ENCODE results near the gene CEP250. TPM values are rescaled to one million over a fixed set of nuclear protein-coding genes. Genes with fewer than 3 reads are reported as not detected.

CEP250 gene
- total and polyA plus RNA-seq, 2 of the 4 experiments (the other 2 are of a cell fraction): 22.7 to 35.1 TPM

- Histone ChIP-seq H2BK5ac (ENCODE audit: low read depth, low read length, poor library complexity, severe bottlenecking) (no peak overlapping the region), H4K91ac (ENCODE audit: insufficient read depth, low read depth, low read length) (no peak overlapping the region), H2AK9ac (replicated peaks; ENCODE audit: low read depth, low read length, poor library complexity) (no peak overlapping the region), H2AFZ (replicated peaks; ENCODE audit: low read length, poor library complexity) (no peak overlapping the region), H3K9me1 (ENCODE audit: insufficient read depth, low read length) (no peaks in the 10 kb centered on the region), H3K4me1 (ENCODE audit: control insufficient read depth, insufficient read depth, low read length) (no peaks in the 10 kb centered on the region), H3K4ac (ENCODE audit: low read depth, low read length) (no peak overlapping the region), H3K18ac (ENCODE audit: low read depth, low read length) (no peak overlapping the region), H3K56ac (ENCODE audit: extremely low read depth, insufficient read depth, low read length) (no peak overlapping the region), H3K14ac (replicated peaks; ENCODE audit: low read depth, low read length) (no peak overlapping the region), H2BK20ac (ENCODE audit: low read depth, low read length) (no peak overlapping the region), H4K5ac (ENCODE audit: low read depth, low read length) (no peak overlapping the region), H3K23ac (ENCODE audit: low read depth, low read length) (no peak overlapping the region), H3K79me1 (ENCODE audit: low read depth in 1 of 2, low read length in 2 of 2) (peaks cover 0 to 3% of the 10 kb centered on the region in 2 experiments; a peak in 2 of 4 replicates), H2BK15ac (ENCODE audit: low read depth, low read length) (no peak overlapping the region), H3K36me3 (ENCODE audit: control insufficient read depth, insufficient read depth, low read length) (peaks cover 58% of the 10 kb centered on the region), H2BK120ac (ENCODE audit: low read depth, low read length) (no peak overlapping the region), H3K27ac (ENCODE audit: insufficient read depth, low read length) (no peak overlapping the region), H3K4me3 (ENCODE audit: insufficient read depth, low read depth, low read length) (no peak overlapping the region), H4K20me1 (ENCODE audit: insufficient read depth, low read length) (no peaks in the 10 kb centered on the region), H4K8ac (ENCODE audit: low read depth in 2 of 2, low read length in 2 of 2) (no peak overlapping the region), H2AK5ac (ENCODE audit: low read depth, low read length) (no peak overlapping the region), H3K9me3 (ENCODE audit: control insufficient read depth, insufficient read depth, low read length) (no peaks in the 10 kb centered on the region), H3K9ac (ENCODE audit: low read depth, low read length) (no peak overlapping the region), H3K4me2 (ENCODE audit: low read depth, low read length) (no peak overlapping the region), H3K27me3 (ENCODE audit: control insufficient read depth, insufficient read depth, low read length) (no peaks in the 10 kb centered on the region)
- BruUV-seq (replicated peaks): no TSS peak
- intact Hi-C loops (cut with micrococcal nuclease): no loop called here
- CTCF ChIA-PET: no interaction called here
- no peak for ATAC-seq (ENCODE audit: low read depth)
- dilution Hi-C loops (cut with HindIII; ENCODE audit: low sequenced_read_pairs, unreplicated experiment): no loop called here
- POLR2A ChIA-PET (ENCODE audit: unreplicated experiment): no interaction called here
- no peak for DNase-seq
- 87% methylated on average over 3 of the region's 6 CpGs; no CpG with 5 or more reads in 1 of the 2 experiments for WGBS, 2 experiments (ENCODE audit: extremely low coverage in 2 of 2, insufficient read length in 1 of 2)
- TF ChIP-seq MXI1 (IDR thresholded peaks at IDR 0.05; ENCODE audit: borderline replicate concordance, low read depth, low read length) (no peak), MAFK (IDR thresholded peaks at IDR 0.05; ENCODE audit: low read depth, low read length) (no peak), RFX5 (IDR thresholded peaks at IDR 0.05; ENCODE audit: low read depth, low read length) (no peak), CHD1 (IDR thresholded peaks at IDR 0.05; ENCODE audit: low read depth, low read length) (no peak), RCOR1 (IDR thresholded peaks at IDR 0.05; ENCODE audit: insufficient replicate concordance, low read length) (no peak), SMC3 (IDR thresholded peaks at IDR 0.05; ENCODE audit: low read depth, low read length) (no peak), NFE2L2 (IDR thresholded peaks at IDR 0.05; ENCODE audit: low read depth, low read length) (no peak), POLR2A (IDR thresholded peaks at IDR 0.05; ENCODE audit: low read depth, low read length) (no peak), FOS (IDR thresholded peaks at IDR 0.05; ENCODE audit: low read depth, low read length) (no peak), BHLHE40 (IDR thresholded peaks at IDR 0.05; ENCODE audit: low read depth, low read length) (no peak), RAD21 (IDR thresholded peaks at IDR 0.05; ENCODE audit: low read length) (no peak), CEBPB (IDR thresholded peaks at IDR 0.05; ENCODE audit: low read depth, low read length) (no peak), MAZ (IDR thresholded peaks at IDR 0.05; ENCODE audit: borderline replicate concordance, low read depth, low read length) (no peak)
- TF ChIP-seq, protein P1, sequence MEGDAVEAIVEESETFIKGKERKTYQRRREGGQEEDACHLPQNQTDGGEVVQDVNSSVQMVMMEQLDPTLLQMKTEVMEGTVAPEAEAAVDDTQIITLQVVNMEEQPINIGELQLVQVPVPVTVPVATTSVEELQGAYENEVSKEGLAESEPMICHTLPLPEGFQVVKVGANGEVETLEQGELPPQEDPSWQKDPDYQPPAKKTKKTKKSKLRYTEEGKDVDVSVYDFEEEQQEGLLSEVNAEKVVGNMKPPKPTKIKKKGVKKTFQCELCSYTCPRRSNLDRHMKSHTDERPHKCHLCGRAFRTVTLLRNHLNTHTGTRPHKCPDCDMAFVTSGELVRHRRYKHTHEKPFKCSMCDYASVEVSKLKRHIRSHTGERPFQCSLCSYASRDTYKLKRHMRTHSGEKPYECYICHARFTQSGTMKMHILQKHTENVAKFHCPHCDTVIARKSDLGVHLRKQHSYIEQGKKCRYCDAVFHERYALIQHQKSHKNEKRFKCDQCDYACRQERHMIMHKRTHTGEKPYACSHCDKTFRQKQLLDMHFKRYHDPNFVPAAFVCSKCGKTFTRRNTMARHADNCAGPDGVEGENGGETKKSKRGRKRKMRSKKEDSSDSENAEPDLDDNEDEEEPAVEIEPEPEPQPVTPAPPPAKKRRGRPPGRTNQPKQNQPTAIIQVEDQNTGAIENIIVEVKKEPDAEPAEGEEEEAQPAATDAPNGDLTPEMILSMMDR (conservative IDR thresholded peaks at IDR 0.05; ENCODE audit: low read depth, low read length): no peak
- TF ChIP-seq, protein P2, sequence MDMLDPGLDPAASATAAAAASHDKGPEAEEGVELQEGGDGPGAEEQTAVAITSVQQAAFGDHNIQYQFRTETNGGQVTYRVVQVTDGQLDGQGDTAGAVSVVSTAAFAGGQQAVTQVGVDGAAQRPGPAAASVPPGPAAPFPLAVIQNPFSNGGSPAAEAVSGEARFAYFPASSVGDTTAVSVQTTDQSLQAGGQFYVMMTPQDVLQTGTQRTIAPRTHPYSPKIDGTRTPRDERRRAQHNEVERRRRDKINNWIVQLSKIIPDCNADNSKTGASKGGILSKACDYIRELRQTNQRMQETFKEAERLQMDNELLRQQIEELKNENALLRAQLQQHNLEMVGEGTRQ (IDR thresholded peaks at IDR 0.05; ENCODE audit: low read depth, low read length): no peak
- TF ChIP-seq, protein P3, sequence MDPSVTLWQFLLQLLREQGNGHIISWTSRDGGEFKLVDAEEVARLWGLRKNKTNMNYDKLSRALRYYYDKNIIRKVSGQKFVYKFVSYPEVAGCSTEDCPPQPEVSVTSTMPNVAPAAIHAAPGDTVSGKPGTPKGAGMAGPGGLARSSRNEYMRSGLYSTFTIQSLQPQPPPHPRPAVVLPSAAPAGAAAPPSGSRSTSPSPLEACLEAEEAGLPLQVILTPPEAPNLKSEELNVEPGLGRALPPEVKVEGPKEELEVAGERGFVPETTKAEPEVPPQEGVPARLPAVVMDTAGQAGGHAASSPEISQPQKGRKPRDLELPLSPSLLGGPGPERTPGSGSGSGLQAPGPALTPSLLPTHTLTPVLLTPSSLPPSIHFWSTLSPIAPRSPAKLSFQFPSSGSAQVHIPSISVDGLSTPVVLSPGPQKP (IDR thresholded peaks at IDR 0.05; ENCODE audit: borderline replicate concordance, low read depth, low read length): no peak
- in situ Hi-C loops (cut with MboI; ENCODE audit: low sequenced_read_pairs): no loop called here
These were observed 37.0 kb downstream of the CEP250 start for GRCh38 chr20:35492352-35492751.
